ENCODE data around the gene CLSTN1. TPM values are rescaled to one million over a fixed set of nuclear protein-coding genes. Genes with fewer than 3 reads are reported as not detected.

Gene CLSTN1
- total and polyA plus RNA-seq, 4 donors = 3.1 to 13.4 (median 8.8) TPM

GRCh38 chr1:9846611-9847171 lies 22.9 kb upstream of the CLSTN1 start:
- TF ChIP-seq TAF1 (conservative IDR thresholded peaks at IDR 0.05) (no peak), FOXA1 (IDR thresholded peaks at IDR 0.05) (no peak), YY1 (IDR thresholded peaks at IDR 0.05) (no peak), RXRA (IDR thresholded peaks at IDR 0.05) (no peak), GABPA (IDR thresholded peaks at IDR 0.05 in 1 of 2, conservative IDR thresholded peaks at IDR 0.05 in 1 of 2) (no peak), HNF4G (IDR thresholded peaks at IDR 0.05) (no peak), MAX (IDR thresholded peaks at IDR 0.05) (no peak), SP1 (IDR thresholded peaks at IDR 0.05) (no peak), HNF4A (conservative IDR thresholded peaks at IDR 0.05) (no peak)
- TF ChIP-seq, protein P1, sequence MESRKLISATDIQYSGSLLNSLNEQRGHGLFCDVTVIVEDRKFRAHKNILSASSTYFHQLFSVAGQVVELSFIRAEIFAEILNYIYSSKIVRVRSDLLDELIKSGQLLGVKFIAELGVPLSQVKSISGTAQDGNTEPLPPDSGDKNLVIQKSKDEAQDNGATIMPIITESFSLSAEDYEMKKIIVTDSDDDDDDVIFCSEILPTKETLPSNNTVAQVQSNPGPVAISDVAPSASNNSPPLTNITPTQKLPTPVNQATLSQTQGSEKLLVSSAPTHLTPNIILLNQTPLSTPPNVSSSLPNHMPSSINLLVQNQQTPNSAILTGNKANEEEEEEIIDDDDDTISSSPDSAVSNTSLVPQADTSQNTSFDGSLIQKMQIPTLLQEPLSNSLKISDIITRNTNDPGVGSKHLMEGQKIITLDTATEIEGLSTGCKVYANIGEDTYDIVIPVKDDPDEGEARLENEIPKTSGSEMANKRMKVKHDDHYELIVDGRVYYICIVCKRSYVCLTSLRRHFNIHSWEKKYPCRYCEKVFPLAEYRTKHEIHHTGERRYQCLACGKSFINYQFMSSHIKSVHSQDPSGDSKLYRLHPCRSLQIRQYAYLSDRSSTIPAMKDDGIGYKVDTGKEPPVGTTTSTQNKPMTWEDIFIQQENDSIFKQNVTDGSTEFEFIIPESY (IDR thresholded peaks at IDR 0.05) = no peak
- no peaks in the 10 kb centered on the region for H3K36me3 ChIP-seq (ENCODE audit: control insufficient read depth in 4 of 4, insufficient read depth in 3 of 4, low read depth in 1 of 4, low read length in 3 of 4)
- no peak overlapping the region for H3K9ac ChIP-seq (ENCODE audit: low read depth in 1 of 2, low read length in 2 of 2)
- no peak for DNase-seq (ENCODE audit: low spot score)
- no peak overlapping the region for H3K4me3 ChIP-seq (ENCODE audit: low read depth in 1 of 3, low read length in 3 of 3)
- no peaks in the 10 kb centered on the region for H3K27me3 ChIP-seq (ENCODE audit: control insufficient read depth in 4 of 4, insufficient read depth in 4 of 4, low read length in 3 of 4)
- H3K4me1 ChIP-seq (ENCODE audit: control insufficient read depth in 4 of 4, insufficient read depth in 4 of 4, low read length in 3 of 4) = no peaks in the 10 kb centered on the region
- H3K27ac ChIP-seq (ENCODE audit: low read depth in 1 of 2, low read length in 2 of 2) = no peak overlapping the region
- no peaks in the 10 kb centered on the region for H3K9me3 ChIP-seq (ENCODE audit: control insufficient read depth in 4 of 4, low read length in 3 of 4)
- 83% methylated on average over 17 of the region's 17 CpGs for WGBS

- H3K27ac ChIP-seq (ENCODE audit: low read depth in 1 of 2, low read length in 2 of 2) = no peak overlapping the region
- H3K4me3 ChIP-seq (ENCODE audit: low read depth in 1 of 3, low read length in 3 of 3) = no peak overlapping the region
- no peaks in the 10 kb centered on the region for H3K9me3 ChIP-seq (ENCODE audit: control insufficient read depth in 4 of 4, low read length in 3 of 4)
- H3K27me3 ChIP-seq (ENCODE audit: control insufficient read depth in 4 of 4, insufficient read depth in 4 of 4, low read length in 3 of 4) = no peaks in the 10 kb centered on the region
- WGBS = 77% methylated on average over 9 of the region's 9 CpGs
- H3K4me1 ChIP-seq (ENCODE audit: control insufficient read depth in 4 of 4, insufficient read depth in 4 of 4, low read length in 3 of 4) = no peaks in the 10 kb centered on the region
- no peaks in the 10 kb centered on the region for H3K36me3 ChIP-seq (ENCODE audit: control insufficient read depth in 4 of 4, insufficient read depth in 3 of 4, low read depth in 1 of 4, low read length in 3 of 4)
- H3K9ac ChIP-seq (ENCODE audit: low read depth in 1 of 2, low read length in 2 of 2) = no peak overlapping the region
- DNase-seq (ENCODE audit: low spot score) = no peak
- TF ChIP-seq YY1 (IDR thresholded peaks at IDR 0.05) (no peak), RXRA (IDR thresholded peaks at IDR 0.05) (no peak), HNF4G (IDR thresholded peaks at IDR 0.05) (no peak), RAD21 (IDR thresholded peaks at IDR 0.05) (no peak), NR2F2 (IDR thresholded peaks at IDR 0.05) (no peak), FOXA1 (IDR thresholded peaks at IDR 0.05) (no peak), GABPA (IDR thresholded peaks at IDR 0.05 in 1 of 2, conservative IDR thresholded peaks at IDR 0.05 in 1 of 2) (no peak), EGR1 (IDR thresholded peaks at IDR 0.05; ENCODE audit: low read depth in 2 of 2) (no peak), FOXA2 (IDR thresholded peaks at IDR 0.05) (no peak), MAX (IDR thresholded peaks at IDR 0.05) (no peak), HNF4A (conservative IDR thresholded peaks at IDR 0.05) (no peak)
- TF ChIP-seq, protein P2, sequence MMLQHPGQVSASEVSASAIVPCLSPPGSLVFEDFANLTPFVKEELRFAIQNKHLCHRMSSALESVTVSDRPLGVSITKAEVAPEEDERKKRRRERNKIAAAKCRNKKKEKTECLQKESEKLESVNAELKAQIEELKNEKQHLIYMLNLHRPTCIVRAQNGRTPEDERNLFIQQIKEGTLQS (IDR thresholded peaks at IDR 0.05) = no peak
Measured at GRCh38 chr1:9845914-9846313, 22.1 kb upstream of the CLSTN1 start.

DNA sequence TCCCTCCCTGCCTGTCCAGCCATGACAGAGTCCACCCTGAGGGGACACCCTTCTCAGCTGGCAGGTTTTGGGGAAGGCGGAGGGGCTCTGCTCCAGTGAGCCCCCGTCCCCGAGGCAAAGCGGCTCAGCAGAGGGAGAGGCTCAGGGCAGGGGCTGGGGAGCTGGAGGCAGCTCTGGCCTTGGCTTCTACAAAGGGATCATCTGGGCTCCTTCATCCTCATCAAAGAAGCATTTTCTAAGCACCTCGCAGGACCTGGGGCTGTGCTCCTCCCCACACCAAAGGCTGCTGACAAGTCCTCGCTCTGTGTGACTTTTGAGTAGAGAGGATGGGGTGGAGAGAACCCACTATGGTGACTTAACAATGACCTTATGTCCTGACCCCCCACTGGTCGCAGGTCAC lies 21.0 kb upstream of the CLSTN1 start:
- Histone ChIP-seq H3K27ac (ENCODE audit: low read depth in 1 of 2, low read length in 2 of 2) (no peak overlapping the region), H3K36me3 (ENCODE audit: control insufficient read depth in 4 of 4, insufficient read depth in 3 of 4, low read depth in 1 of 4, low read length in 3 of 4) (no peaks in the 10 kb centered on the region), H3K9me3 (ENCODE audit: control insufficient read depth in 4 of 4, low read length in 3 of 4) (no peaks in the 10 kb centered on the region), H3K4me3 (ENCODE audit: low read depth in 1 of 3, low read length in 3 of 3) (no peak overlapping the region), H3K9ac (ENCODE audit: low read depth in 1 of 2, low read length in 2 of 2) (no peak overlapping the region), H3K27me3 (ENCODE audit: control insufficient read depth in 4 of 4, insufficient read depth in 4 of 4, low read length in 3 of 4) (no peaks in the 10 kb centered on the region), H3K4me1 (ENCODE audit: control insufficient read depth in 4 of 4, insufficient read depth in 4 of 4, low read length in 3 of 4) (no peaks in the 10 kb centered on the region)
- WGBS = 91% methylated on average over 7 of the region's 7 CpGs
- no peak for DNase-seq (ENCODE audit: low spot score)
- TF ChIP-seq EGR1 (IDR thresholded peaks at IDR 0.05; ENCODE audit: low read depth in 2 of 2) = no peak
- TF ChIP-seq HNF4A (conservative IDR thresholded peaks at IDR 0.05) = no peak
- no peak for TF ChIP-seq HNF4G (IDR thresholded peaks at IDR 0.05)
- TF ChIP-seq YY1 (IDR thresholded peaks at IDR 0.05) = no peak
- TF ChIP-seq RXRA (IDR thresholded peaks at IDR 0.05) = no peak

Data from liver (tissue), 9 donors.